GM19025 (cell line): ENCODE results near the gene GREB1.

Source experiments
- ATAC-seq: cut with Tn5 transposase; IDR thresholded peaks from one replicate; pipeline ENCODE4 v1.9.1; 2021; ENCODE audit warnings: mild to moderate bottlenecking, low read depth, moderate library complexity; ENCODE audit not compliant: unreplicated experiment

Gene GREB1

GRCh38 chr2:11558214-11558886 lies 24.5 kb downstream of the GREB1 start:
- no peak for ATAC-seq

DNA sequence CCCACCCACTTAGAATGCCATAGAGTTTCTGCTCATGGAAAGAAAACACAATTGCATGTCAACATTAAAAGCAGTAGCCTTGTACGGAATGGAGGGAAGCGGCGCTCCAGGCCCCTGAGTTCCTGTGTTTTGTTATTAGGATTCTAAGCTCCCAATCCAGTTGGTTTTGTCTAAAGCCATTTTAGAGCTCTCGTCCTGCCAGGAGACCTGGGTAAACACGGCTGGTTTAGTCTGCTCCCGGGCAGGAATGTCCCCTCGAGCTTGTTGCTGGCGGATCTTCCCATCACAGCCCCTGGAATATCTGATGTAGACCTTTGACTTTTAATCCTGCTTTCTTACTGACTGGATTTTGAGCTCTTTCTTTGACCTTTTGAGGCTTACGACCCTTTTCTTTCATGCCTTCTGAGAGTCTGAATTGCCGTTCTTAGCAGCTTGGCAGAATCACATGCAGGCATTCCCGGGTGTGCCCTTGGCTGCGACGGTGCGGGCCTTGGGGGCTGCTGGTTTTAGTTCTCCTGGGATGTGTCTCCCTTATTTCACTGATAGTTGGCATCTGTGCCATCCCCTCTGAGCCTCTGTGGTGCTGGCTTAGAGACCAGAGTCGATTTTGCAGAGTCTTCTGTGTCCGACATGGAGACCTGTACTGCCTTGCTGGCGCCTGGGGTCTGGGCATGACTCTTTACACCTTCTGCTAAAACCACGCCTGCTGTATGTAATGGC lies 25.4 kb downstream of the GREB1 start:
- no peak for ATAC-seq

DNA sequence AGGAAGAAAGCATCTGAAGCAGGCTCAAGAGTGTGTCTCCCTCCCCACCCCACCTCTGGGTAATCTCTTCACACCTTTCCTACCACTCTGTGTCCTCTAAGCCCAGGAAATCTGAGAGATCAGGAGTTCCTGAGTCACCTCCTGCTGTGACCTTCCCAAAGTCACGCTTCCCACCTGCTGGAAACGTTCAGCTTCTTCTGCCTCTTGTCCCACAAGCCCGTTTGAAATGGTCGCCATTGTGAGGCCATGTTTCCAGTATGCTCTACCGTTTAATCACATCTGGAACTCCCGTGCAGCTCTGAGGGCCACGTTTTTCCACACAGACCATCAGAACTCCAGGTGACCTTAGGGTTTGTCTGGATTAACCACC lies 25.9 kb downstream of the GREB1 start:
- no peak for ATAC-seq

DNA sequence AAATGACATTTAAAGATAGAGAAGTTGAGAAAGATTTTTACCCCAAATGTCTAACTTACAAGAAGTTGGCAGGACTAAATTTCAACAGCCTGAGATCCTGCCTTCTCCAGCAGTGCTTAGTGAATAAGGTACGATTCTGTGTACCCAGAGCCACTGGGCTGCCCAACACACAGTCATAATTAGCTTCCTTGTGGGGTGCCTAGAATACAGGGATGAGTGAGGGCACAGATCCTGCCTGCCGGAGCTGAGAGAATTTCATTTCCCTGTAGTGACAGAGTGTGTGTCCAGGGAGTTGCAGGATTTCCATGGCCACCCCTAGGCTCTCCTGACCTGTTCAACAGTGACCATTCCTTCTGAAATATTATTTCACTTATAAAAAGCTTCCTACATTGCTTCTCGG lies 27.0 kb downstream of the GREB1 start:
- ATAC-seq = no peak

DNA sequence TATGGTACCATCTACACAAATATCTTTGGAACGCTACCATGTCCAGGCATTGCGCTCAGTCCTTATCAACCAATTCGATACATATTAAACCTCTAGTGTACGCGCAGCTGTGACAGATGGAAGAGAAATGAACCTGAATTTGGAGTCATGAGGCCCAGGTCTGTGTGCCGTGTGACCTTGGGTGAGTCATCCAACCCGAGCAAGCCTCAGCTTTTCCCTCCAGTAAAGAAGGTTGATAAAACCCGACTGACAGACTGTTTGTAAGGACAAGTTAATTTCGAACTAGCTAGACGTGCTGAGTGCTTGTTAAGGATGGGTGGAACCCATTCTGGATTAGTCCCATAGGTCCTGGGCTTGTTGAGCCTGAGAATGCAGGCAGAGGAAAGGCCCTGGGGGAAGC lies 28.2 kb downstream of the GREB1 start:
- ATAC-seq = no peak

DNA sequence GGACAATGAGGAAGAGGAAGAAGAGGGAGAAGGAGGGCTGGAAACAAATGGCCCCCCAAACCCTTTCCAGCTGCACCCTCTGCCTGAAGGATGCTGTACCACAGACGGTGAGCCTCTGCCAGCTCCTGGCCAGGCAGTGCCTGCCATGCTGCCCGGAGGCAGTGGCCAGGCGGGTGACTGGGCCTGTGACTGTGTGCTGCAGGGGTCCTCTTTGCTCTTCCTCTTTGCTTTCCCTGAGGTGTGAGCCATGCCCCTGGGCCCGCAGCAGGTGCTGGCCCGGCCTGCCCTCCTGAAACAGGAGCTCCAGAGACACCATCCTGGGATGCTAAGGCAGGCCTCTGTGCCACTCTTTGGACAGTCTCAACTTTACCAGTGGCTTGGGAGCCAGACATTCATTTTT lies 28.6 kb downstream of the GREB1 start:
- no peak for ATAC-seq

DNA sequence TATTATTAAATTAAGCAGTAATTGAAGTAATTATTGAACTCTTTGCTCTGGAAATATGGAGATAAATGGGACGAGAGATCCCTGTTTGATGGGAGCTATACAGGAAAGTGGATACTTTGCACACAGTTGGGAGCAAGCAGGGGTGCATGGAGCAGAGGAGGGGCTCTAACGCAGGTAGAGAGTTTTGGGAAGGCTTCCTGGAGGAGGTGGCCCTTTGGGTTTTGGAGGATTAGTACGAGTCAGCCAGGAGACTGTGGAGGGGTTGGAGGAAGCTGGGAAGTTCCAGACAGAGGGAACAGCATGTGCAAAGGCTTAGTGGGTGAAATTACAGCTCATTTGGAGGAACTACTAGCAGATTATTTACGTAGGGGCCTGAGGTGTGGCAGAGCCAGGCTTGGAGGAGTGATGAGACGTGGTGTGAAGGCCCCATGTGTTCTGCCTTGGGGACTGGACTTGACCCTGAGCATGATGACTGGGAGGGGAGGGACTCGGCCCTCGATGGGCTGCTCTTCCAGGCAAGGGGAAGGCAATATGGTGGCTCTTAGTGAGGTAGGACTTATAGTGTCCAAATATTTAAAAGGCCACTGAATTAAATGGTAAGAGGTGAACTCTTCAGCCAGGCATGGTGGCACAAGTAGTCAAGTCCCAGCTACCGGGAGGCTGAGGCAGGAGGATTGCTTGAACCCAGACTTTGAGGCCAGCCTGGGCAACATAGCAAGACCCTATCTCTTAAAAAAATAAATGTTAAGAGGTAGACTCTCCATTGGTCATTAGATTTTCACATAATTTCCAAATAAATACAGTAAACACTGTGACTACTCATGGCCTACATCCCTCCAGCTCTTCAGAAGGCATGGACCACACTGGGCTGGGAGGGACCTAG lies 30.2 kb downstream of the GREB1 start:
- ATAC-seq = no peak

DNA sequence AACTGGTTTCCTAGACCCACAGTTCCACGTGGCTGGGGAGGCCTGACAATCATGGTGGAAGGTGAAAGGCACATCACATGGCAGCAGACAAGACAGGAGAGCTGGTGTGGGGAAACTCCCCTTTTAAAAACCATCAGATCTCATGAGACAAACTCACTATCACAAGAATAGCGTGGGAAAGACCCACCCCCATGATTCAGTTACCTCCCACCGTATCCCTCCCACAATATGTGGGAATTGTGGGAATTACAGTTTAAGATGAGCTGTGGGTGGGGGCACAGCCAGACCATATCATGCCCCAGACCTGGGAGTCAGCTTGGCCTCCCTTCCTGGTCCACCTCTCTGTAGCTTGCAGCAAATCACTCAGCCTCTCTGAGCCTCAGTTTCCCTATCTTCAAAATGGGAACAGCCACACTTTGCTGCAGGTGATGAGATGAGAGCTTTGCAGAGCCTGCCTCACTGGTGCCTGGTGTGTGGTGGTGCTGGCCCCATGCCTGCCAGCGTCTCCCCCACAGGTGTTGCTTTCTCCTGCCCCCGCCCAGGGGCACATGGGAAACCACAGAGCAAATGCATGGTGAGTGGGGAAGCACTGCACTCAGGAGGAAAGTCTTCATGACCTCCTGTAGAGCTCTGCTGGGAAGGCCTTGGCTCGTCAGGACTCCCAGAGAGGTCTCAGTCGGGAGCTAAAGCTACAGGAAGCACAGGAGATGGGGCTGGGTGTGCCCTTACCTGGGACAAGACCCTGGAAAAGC lies 31.1 kb downstream of the GREB1 start:
- no peak for ATAC-seq

GRCh38 chr2:11566383-11566782 lies 32.5 kb downstream of the GREB1 start:
- ATAC-seq = no peak

- no peak for ATAC-seq
These were observed 33.8 kb downstream of the GREB1 start for GRCh38 chr2:11567631-11568031.

- ATAC-seq = no peak
These were observed 34.6 kb downstream of the GREB1 start for GRCh38 chr2:11568436-11568835.

DNA sequence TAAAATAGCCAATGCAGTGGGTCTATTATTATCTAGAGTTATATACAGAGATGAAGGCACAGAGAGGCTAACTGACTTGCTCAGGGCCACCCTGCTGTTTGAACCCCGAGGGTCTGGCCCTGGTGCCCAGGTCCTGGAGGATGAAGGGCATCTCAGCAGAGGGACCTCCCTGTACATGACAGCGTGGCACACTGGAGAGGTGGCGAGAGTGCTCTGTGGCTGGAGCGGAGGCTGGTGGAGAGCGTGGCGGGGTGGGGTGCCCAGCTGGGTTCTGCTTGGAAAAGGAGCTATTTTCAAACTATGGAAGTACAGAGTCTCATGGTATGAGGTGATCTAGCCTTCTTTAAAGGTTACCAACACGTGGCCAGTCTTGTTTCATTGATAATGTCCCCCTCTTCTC lies 35.8 kb downstream of the GREB1 start:
- no peak for ATAC-seq

GRCh38 chr2:11571170-11571569 lies 37.3 kb downstream of the GREB1 start:
- no peak for ATAC-seq

DNA sequence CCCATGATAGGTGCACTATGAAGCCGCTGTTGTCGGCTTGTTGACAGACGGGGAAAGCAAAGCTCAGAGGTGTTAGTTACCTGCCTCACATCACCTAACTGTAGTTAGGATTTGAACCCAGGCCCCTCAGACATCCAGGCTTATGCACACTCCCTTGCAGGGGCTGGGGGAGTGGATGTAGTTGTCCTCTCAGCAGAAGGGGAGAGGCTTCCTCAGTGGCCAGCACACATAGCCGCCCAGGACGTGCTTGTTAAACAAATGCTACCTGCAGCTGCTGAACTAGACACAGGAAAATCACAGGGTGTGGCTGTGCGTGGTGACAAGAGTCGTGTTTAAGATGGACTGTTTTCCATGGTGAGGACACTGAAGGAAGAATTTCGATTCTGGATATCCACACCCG lies 39.2 kb downstream of the GREB1 start:
- no peak for ATAC-seq

DNA sequence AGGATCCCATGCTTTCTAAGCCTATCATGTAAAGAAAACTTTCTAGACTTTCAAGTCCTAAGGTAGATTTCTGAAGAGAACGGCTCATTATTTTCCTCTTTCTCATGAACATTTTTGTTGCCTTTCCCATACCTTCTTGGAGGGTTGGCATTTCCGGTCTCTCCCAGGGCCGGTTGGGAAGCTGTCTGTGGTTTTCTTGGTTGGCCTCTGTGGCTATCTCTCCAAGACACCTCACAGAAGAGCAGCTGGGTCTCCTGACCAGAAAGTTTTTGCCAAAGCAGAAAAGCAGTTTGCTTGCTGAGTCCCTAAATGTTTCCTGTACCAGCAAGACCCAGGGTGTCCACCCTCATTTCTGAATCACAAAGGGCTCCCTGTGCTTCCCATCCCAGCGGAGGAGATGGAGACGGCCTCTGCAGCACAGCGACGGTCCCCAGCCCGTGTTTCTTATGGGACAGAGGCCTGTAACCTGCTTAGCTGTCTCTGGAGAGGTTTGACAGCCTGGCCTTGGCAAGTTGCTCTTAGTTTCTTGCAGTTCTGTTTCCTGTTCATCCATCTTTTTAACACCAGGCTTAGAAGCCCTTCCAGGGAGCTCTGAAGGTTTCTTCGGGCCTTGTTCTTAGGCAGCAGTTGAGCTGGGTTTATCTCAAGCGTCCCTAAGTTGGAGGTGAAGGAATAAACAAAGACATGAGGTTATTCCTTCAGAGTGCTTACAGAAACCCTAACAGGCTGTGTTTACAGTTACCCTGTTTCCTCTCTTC lies 39.8 kb downstream of the GREB1 start:
- ATAC-seq = no peak

DNA sequence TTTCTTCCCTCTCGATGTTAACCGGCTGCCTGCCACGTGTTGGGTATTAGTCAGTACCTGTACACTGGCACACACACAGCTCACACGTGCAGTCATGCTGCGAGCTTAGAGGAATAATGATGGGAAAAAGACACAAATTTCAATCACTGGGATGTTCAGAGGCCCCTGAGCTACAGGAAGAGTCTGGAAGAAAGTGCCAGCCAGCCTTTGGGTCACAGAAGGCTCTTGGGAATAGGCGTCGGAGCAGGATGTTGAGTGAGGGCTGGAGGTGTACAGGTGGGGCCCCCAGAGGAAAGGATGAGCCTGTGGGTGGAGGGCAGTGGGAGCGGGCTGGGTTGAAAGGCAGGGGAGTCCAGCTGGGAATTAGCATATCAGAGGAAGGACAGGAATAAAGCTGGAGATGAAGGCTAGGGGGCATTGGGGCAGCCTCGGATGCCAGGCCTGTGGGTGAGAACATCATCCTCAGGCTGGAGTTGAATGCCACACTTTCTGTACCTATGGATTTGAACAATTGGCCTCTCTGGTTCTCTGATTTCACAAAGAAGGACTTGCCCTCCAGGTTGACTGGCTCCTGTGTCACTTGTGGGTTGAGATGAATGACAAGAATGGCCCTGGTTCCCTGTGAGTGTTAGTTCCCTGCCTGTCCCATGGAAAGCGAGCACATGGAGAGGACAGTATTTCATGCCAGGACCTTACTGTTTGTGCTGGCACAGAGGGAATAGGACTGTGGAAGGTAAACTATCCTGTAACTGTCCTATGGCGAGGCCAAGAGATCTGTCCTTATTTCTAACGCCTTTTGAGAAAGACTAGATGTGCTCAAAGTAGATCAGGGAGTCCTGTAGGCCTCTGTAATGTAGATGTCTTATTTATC lies 40.6 kb downstream of the GREB1 start:
- ATAC-seq = no peak

- ATAC-seq = no peak
These were observed 42.6 kb downstream of the GREB1 start for GRCh38 chr2:11576398-11576797.

DNA sequence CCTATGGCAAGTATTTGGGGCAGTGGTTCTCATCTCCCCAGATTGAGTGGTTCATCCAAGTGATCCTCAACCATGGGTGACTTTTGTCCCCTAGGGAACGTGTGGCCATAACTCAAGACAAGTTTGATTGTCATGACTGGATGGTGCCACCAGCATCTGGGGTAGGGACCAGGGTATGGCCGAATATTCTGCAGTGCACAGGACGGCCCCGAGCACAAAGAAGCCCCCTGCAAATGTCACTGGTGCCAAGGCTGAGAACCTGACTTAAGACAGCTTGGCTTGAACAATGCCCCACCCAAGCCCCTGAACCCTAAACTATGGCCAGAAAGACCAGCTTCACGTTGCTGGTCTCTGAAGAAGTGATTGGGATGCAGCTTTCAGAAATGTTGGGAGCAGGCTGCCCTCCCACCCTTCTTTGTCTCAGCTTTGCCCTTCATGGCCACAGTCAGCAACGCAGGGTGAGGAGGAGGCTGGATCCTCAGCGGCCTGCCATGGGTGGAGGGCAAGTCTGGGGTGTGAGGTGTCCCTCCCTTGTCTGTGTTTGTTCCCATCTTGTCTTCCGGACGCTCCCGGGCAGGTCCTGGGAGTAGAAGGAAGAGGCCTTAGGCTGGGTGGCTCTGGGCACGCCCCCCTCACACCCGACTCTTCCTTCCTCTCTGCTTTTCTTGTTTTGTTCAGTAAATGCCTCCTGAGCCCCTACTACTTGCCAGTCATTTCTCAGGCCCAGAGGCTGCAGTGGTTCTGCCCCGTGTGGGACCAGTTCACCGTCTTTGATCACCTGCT lies 43.4 kb downstream of the GREB1 start:
- ATAC-seq = no peak
